Astrocyte (in vitro differentiated cells and primary cell): Measurements from ENCODE around the gene BTRC. TPM values are rescaled to one million over a fixed set of nuclear protein-coding genes. Genes with fewer than 3 reads are reported as not detected.

Experiments
- DNase-seq: peaks from one replicate; pipeline ENCODE4 v3.0.0-alpha.2; 2010; ENCODE audit warnings: low read depth
- FAIRE-seq: peaks from 2 replicates; lab custom pipeline; 2011; peaks lifted over from hg19 to GRCh38; lab: Jason Lieb, UNC
- H2AFZ ChIP-seq: 2 replicates; pipeline ENCODE4 v1.6.0; 2012; ENCODE audit warnings: low read depth, low read length, inconsistent platforms
- H3K27ac ChIP-seq: 2 replicates; pipeline ENCODE4 v1.5.1; 2011; ENCODE audit warnings: low read depth, low read length, inconsistent platforms
- H3K27me3 ChIP-seq: 2 replicates; pipeline ENCODE4 v1.6.0; 2011; ENCODE audit warnings: low read length, inconsistent platforms; ENCODE audit not compliant: insufficient read depth
- H3K36me3 ChIP-seq: 2 replicates; pipeline ENCODE4 v1.5.1; 2011; ENCODE audit warnings: low read length, inconsistent platforms; ENCODE audit not compliant: insufficient read depth
- H3K4me1 ChIP-seq: 2 replicates; pipeline ENCODE4 v1.5.1; 2011; ENCODE audit warnings: low read length, inconsistent platforms; ENCODE audit not compliant: insufficient read depth
- H3K4me2 ChIP-seq: 2 replicates; pipeline ENCODE4 v1.6.0; 2012; ENCODE audit warnings: low read length, inconsistent platforms
- H3K4me3 ChIP-seq: 2 replicates; pipeline ENCODE4 v1.5.1; 2011; ENCODE audit warnings: low read depth, mild to moderate bottlenecking, low read length, inconsistent platforms; ENCODE audit not compliant: insufficient read depth
- H3K79me2 ChIP-seq: 2 replicates; pipeline ENCODE4 v1.6.0; 2012; ENCODE audit warnings: mild to moderate bottlenecking, low read length, inconsistent platforms; ENCODE audit not compliant: insufficient read depth
- H3K9ac ChIP-seq: 2 replicates; pipeline ENCODE4 v1.6.0; 2012; ENCODE audit warnings: mild to moderate bottlenecking, low read length, inconsistent platforms
- H3K9me3 ChIP-seq: 2 replicates; pipeline ENCODE4 v1.5.1; 2012; ENCODE audit warnings: low read depth, mild to moderate bottlenecking, low read length, inconsistent platforms; ENCODE audit not compliant: insufficient read depth
- H4K20me1 ChIP-seq: 2 replicates; pipeline ENCODE4 v1.6.0; 2012; ENCODE audit warnings: low read length, inconsistent platforms; ENCODE audit not compliant: insufficient read depth
- H3K27ac Mint-ChIP-seq: one replicate; pipeline ENCODE4 v1.8.0; 2021; ENCODE audit warnings: mild to moderate bottlenecking, mixed read lengths; ENCODE audit not compliant: unreplicated experiment
- H3K27me3 Mint-ChIP-seq: one replicate; pipeline ENCODE4 v1.8.0; 2021; ENCODE audit warnings: low read depth, mixed read lengths; ENCODE audit not compliant: unreplicated experiment
- H3K36me3 Mint-ChIP-seq: one replicate; pipeline ENCODE4 v1.8.0; 2021; ENCODE audit warnings: low read depth, mixed read lengths; ENCODE audit not compliant: unreplicated experiment
- H3K4me1 Mint-ChIP-seq: one replicate; pipeline ENCODE4 v1.8.0; 2021; ENCODE audit warnings: low read depth, mixed read lengths; ENCODE audit not compliant: unreplicated experiment
- H3K4me3 Mint-ChIP-seq: one replicate; pipeline ENCODE4 v1.8.0; 2021; ENCODE audit warnings: mild to moderate bottlenecking, moderate library complexity, mixed read lengths; ENCODE audit not compliant: unreplicated experiment
- H3K9me3 Mint-ChIP-seq: one replicate; pipeline ENCODE4 v1.8.0; 2021; ENCODE audit warnings: mild to moderate bottlenecking, mixed read lengths; ENCODE audit not compliant: unreplicated experiment
- EZH2 ChIP-seq: IDR thresholded peaks from 2 replicates; pipeline ENCODE4 v1.6.1; 2012; ENCODE audit warnings: mild to moderate bottlenecking, low read length, inconsistent platforms; ENCODE audit not compliant: insufficient read depth
- total RNA-seq: library from RNA; stranded (reverse); gene quantifications from 2 replicates; pipeline ENCODE4 v1.2.1, GENCODE V29; 2021
- TF ChIP-seq, protein P1 (sequence below): IDR thresholded peaks from 2 replicates; pipeline ENCODE4 v1.5.1; 2011; ENCODE audit warnings: low read depth, mild to moderate bottlenecking, inconsistent platforms, low read length, moderate library complexity; ENCODE audit not compliant: insufficient read depth

BTRC gene
- total RNA-seq, 1 donor from 2014 or later, result 33.3 TPM

DNA sequence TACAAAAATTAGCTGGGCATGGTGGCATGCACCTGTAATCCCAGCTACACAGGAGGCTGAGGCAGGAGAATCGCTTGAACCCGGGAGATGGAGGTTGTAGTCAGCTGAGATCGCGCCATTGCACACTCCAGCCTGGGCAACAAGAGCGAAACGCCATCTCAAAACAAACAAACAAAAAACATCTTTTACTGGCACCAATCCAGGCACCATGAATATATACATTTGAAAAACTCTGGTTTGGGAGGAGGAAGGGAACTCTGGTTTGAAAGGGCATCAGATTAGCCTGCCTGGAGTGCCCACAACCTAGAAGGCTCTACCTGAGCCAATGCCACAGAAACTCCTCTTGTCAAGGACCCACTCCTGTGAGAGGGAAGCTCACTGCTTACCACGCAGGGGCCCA, 218.2 kb downstream of the BTRC start:
- no peaks in the 10 kb centered on the region for H3K4me1 Mint-ChIP-seq
- no peak overlapping the region for H3K27ac Mint-ChIP-seq
- DNase-seq (no peak), FAIRE-seq (no peak)
- H3K4me3 Mint-ChIP-seq, result no peak overlapping the region
- Histone ChIP-seq H3K4me3 (no peak overlapping the region), H3K9ac (no peak overlapping the region), H3K27me3 (peaks cover 6% of the 10 kb centered on the region), H3K79me2 (no peaks in the 10 kb centered on the region), H3K27ac (no peak overlapping the region), H3K4me2 (no peak overlapping the region), H3K9me3 (peaks cover 8% of the 10 kb centered on the region), H4K20me1 (no peaks in the 10 kb centered on the region), H3K4me1 (peaks cover 12% of the 10 kb centered on the region), H2AFZ (no peak overlapping the region), H3K36me3 (no peaks in the 10 kb centered on the region)
- peaks cover 42% of the 10 kb centered on the region for H3K27me3 Mint-ChIP-seq
- no peak for TF ChIP-seq EZH2
- TF ChIP-seq, protein P1, sequence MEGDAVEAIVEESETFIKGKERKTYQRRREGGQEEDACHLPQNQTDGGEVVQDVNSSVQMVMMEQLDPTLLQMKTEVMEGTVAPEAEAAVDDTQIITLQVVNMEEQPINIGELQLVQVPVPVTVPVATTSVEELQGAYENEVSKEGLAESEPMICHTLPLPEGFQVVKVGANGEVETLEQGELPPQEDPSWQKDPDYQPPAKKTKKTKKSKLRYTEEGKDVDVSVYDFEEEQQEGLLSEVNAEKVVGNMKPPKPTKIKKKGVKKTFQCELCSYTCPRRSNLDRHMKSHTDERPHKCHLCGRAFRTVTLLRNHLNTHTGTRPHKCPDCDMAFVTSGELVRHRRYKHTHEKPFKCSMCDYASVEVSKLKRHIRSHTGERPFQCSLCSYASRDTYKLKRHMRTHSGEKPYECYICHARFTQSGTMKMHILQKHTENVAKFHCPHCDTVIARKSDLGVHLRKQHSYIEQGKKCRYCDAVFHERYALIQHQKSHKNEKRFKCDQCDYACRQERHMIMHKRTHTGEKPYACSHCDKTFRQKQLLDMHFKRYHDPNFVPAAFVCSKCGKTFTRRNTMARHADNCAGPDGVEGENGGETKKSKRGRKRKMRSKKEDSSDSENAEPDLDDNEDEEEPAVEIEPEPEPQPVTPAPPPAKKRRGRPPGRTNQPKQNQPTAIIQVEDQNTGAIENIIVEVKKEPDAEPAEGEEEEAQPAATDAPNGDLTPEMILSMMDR, result no peak
- peaks cover 3% of the 10 kb centered on the region for H3K36me3 Mint-ChIP-seq
- H3K9me3 Mint-ChIP-seq, result peaks cover 8% of the 10 kb centered on the region

DNA sequence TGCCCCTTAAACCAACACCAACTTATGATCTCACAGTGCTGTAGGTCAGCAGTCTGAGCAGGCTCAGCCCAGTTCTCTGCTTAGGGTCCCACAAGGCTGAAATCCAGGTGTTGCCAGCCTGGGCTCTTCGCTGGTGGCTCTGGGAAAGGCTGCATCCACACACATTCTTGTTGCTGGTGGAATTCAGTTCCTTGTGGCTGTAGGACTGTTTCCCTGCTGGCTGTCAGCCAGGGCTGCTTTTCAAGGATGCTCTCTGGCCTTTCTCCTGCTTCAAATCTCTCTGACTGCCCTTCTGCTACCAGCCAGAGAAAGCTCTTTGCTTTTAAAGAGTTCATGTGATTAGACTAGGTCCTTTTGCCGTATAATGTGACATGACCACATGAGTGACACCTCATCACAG, 218.8 kb downstream of the BTRC start:
- H3K27me3 ChIP-seq, result peaks cover 4% of the 10 kb centered on the region
- Mint-ChIP-seq H3K9me3 (peaks cover 8% of the 10 kb centered on the region), H3K4me1 (no peaks in the 10 kb centered on the region), H3K27ac (no peak overlapping the region), H3K36me3 (peaks cover 3% of the 10 kb centered on the region), H3K27me3 (peaks cover 36% of the 10 kb centered on the region), H3K4me3 (peak overlapping the region; percentile 68)
- H3K4me2 ChIP-seq, result no peak overlapping the region
- no peak for FAIRE-seq
- H3K9ac ChIP-seq, result no peak overlapping the region
- no peak overlapping the region for H2AFZ ChIP-seq
- no peak overlapping the region for H3K4me3 ChIP-seq
- no peaks in the 10 kb centered on the region for H4K20me1 ChIP-seq
- TF ChIP-seq EZH2, result no peak
- TF ChIP-seq, protein P1, result no peak
- no peaks in the 10 kb centered on the region for H3K36me3 ChIP-seq
- no peak overlapping the region for H3K27ac ChIP-seq
- no peaks in the 10 kb centered on the region for H3K79me2 ChIP-seq
- peaks cover 11% of the 10 kb centered on the region for H3K4me1 ChIP-seq
- H3K9me3 ChIP-seq, result peaks cover 8% of the 10 kb centered on the region
- no peak for DNase-seq

DNA sequence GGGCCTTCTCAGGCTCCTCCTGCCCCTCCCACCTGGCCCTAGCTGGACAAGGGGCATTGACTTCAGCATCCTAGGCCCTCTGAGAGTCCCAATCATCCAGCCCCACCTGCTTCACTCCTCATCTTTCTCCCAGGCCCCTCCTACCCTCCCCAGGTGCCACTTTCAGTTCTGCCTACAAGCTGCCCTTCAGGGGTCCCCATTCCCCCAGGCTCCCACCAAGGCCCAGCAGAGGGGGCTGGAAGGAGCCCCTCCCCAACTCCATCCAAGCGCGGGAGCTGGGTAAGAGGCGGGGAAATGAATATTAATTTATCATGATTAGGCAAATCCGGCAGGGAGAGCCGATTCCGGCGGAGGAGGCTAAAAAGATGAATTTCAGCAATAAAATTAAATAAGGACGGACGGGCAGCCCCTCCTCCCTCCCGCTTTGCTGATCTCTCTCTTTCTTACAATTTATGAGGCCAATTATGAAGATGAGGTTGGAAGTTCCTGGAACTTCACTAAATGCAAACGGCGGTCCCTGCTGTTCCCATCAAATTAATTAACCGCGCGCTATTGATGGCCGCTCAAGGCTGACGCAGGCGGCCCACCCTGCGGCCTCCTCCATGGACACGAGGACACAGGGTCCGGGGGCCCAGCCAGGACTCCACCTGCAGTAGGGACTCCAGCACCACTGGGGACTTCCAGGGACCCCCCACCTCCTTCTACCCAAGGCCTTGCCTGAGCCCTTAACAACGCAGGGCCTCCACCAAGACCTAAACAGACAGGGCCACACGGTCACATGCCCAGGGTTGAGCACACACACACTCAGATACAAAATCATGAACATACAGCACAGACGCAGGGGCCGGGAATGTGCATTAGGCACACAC, 220.2 kb downstream of the BTRC start:
- DNase-seq (no peak), FAIRE-seq (no peak)
- Histone ChIP-seq H2AFZ (no peak overlapping the region), H3K4me3 (no peak overlapping the region), H3K27ac (no peak overlapping the region), H3K4me2 (no peak overlapping the region), H3K27me3 (peaks cover 4% of the 10 kb centered on the region), H3K4me1 (peaks cover 11% of the 10 kb centered on the region), H3K9me3 (peaks cover 8% of the 10 kb centered on the region), H3K9ac (no peak overlapping the region), H3K79me2 (no peaks in the 10 kb centered on the region), H4K20me1 (no peaks in the 10 kb centered on the region), H3K36me3 (no peaks in the 10 kb centered on the region)
- Mint-ChIP-seq H3K27ac (no peak overlapping the region), H3K4me1 (no peaks in the 10 kb centered on the region), H3K4me3 (no peak overlapping the region), H3K36me3 (peaks cover 10% of the 10 kb centered on the region), H3K9me3 (peaks cover 8% of the 10 kb centered on the region), H3K27me3 (peaks cover 26% of the 10 kb centered on the region)
- no peak for TF ChIP-seq EZH2
- TF ChIP-seq, protein P1, result no peak
